Measurements from ENCODE around the gene PCBP3.
A peak's percentile ranks its signal among the peaks of the same experiment; 100 is the strongest.
"Not testable (repeated sequence)": the region's sequence is repeated elsewhere in the genome, so short reads cannot be mapped to it uniquely, and the experiment has no call there.

The PCBP3 gene

GRCh38 chr21:45874716-45875415 lies 231.3 kb downstream of the PCBP3 start:
- H3K4me1 Mint-ChIP-seq, result peaks cover 3% of the 10 kb centered on the region
- no peak for DNase-seq
- no peak overlapping the region for H3K27ac Mint-ChIP-seq
- H3K27me3 Mint-ChIP-seq, result peaks cover 34% of the 10 kb centered on the region
- peak overlapping the region in 1 of 2 donors; percentile 29 for H3K4me3 Mint-ChIP-seq
- peak; percentile 76 for ATAC-seq
- no peaks in the 10 kb centered on the region for H3K9me3 Mint-ChIP-seq

- peaks cover 8% of the 10 kb centered on the region for H3K4me1 Mint-ChIP-seq
- H3K27ac Mint-ChIP-seq, result no peak overlapping the region
- H3K27me3 Mint-ChIP-seq, result peaks cover 38% of the 10 kb centered on the region
- ATAC-seq (no peak), DNase-seq (no peak)
- no peaks in the 10 kb centered on the region for H3K9me3 Mint-ChIP-seq
- H3K4me3 Mint-ChIP-seq, result no peak overlapping the region
Measured at GRCh38 chr21:45875416-45875760, 231.9 kb downstream of the PCBP3 start.

DNA sequence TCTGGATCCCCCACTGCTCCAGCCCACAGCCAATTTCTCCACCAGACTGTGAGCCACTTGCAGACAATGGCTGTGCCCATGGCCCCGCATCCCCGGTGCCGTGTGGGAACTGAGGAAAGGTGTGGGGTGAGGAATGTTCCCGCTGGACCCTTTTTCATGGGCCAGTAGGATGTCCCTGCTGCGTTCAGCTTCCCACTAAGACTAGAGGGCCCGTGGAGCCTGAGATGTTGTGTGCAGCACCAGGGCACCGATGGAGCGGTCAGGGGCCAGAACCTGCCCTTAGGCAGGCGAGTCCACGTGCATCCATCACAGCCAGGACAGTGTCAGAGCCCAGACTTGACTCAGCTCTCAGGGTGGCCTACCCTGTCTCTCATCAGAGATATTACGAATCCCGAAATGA lies 232.4 kb downstream of the PCBP3 start:
- no peak overlapping the region for H3K4me3 Mint-ChIP-seq
- H3K27ac Mint-ChIP-seq, result no peak overlapping the region
- no peaks in the 10 kb centered on the region for H3K9me3 Mint-ChIP-seq
- H3K4me1 Mint-ChIP-seq, result peaks cover 13% of the 10 kb centered on the region
- DNase-seq (no peak), ATAC-seq (no peak)
- H3K27me3 Mint-ChIP-seq, result peaks cover 43% of the 10 kb centered on the region

DNA sequence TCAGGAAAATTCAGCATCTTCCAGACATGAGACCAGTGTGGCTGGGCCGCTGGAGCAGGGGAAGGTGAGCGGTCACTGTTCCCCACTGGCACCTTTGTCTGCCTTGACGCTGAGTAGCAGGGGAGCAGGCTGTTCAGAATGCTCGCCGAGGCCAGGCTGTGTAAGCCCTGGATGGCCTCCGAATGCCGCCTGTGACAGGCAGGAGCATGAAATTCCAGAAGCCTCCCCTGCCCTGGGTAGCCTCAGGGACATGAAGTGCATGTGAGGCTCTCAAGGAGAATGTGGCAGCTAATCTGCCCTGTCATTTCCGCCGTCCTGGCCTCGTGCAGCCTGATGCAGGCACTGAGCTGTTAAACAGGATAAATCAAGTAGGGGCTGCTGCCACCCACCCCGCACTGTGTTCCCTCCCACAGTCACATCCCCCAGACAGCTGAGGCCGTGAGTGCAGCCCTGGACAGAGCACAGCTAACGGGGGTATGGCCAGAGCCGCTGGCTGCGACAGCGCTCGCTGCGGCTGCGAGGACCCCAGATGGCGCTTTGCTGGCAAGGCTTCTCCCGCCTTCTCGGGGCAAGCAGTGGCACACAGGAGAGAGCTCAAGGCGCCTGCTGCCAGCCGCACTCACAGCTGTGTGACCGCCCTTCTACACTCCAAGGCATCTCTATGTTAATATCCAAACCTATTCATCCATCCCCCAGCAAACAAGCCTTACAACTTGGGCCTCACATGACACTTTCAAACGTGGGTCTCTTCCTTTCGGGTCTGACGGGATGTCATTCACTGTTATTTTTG lies 233.1 kb downstream of the PCBP3 start:
- H3K27me3 Mint-ChIP-seq, result peaks cover 49% of the 10 kb centered on the region
- no peaks in the 10 kb centered on the region for H3K9me3 Mint-ChIP-seq
- no peak overlapping the region for H3K27ac Mint-ChIP-seq
- DNase-seq (no peak), ATAC-seq (no peak)
- no peak overlapping the region for H3K4me3 Mint-ChIP-seq
- H3K4me1 Mint-ChIP-seq, result peaks cover 20% of the 10 kb centered on the region

- H3K9me3 Mint-ChIP-seq, result no peaks in the 10 kb centered on the region
- no peak overlapping the region for H3K4me3 Mint-ChIP-seq
- peaks cover 25% of the 10 kb centered on the region for H3K4me1 Mint-ChIP-seq
- DNase-seq, result no peak
- H3K27ac Mint-ChIP-seq, result no peak overlapping the region
- H3K27me3 Mint-ChIP-seq, result peaks cover 54% of the 10 kb centered on the region
- ATAC-seq, result no peak
Measured at GRCh38 chr21:45877171-45877438, 233.6 kb downstream of the PCBP3 start.

DNA sequence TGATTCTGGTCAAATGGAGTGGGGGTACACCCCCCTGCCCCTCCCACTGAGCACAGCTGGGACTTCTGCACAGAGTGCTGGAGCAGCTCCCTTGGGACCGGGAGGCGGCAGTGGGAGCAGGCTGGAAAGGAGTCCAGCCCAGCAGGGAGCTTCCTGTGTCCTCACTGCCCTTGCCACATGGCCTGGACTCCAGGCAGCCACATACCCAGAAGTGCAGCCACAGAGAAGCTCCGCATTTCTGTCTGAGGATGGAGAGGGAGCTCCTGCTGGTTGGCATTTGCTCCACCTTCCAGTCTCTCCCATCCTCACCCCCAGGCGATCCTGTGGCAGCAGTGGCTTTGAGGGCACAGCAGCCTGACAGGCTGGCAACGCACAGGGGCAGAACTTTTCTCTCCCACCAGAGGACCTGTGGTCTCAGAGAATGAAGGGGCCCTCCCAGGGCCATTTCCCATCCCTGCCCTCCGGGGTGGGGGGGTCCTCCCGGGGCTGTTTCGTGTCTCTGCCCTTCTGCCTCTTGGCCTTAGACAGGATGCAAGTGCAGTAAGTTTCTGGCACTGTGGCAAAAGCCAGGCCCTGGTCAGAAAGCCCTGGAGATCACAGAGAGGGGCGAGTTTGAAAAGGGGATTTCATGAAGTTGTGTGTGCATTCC lies 234.4 kb downstream of the PCBP3 start:
- H3K27ac Mint-ChIP-seq, result peak overlapping the region in 1 of 2 donors; percentile 43
- DNase-seq (no peak), ATAC-seq (no peak)
- no peak overlapping the region for H3K4me3 Mint-ChIP-seq
- H3K4me1 Mint-ChIP-seq, result peaks cover 28% of the 10 kb centered on the region
- H3K27me3 Mint-ChIP-seq, result peaks cover 60% of the 10 kb centered on the region
- H3K9me3 Mint-ChIP-seq, result no peaks in the 10 kb centered on the region

DNA sequence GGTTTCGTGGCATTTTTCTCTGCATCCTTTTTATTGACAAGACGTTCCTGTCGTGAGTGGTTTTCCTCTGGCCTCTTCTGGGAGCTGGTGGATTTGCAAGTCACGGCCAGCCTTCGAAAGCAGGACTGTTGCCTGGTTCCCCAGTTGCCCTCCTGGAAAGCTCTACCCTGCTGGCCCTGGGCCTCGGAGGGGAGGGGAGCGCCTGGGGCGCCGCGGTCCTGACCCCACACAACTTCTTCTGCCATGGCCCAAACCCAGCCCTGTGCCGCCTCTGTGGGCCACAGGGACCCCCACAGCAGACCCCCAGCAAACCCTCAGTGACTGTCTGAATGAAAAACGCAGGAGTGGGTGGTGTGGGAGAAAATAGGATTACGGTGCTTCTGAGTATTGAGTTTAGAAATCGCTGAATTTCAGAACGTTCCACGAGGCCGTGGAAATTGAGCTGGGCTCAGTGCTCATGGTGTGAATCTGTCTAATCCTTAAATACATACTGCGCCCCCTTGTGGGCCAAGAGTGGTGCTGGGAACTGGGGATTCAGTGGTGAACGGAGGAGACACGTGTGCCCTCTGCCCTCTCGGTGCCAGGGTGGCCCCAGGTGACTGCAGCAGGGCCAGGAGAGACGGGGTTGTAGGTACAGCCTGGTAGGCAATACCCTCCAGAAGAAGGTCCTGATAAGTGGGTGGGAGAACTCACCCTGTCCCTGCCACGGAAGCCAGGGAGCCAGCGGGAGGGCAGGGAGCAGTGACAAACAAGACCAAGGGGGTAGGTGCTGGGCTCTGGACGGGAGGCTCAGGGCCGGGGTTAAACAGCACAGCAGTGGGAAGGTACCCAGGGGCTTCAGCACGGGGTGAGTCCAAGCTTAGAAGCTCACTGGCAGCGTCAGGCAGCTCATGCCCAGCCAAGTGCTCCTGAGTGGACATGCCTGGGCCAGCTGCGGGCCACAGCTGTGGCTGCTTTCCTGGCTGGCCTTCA lies 236.9 kb downstream of the PCBP3 start:
- Mint-ChIP-seq H3K27ac (peak overlapping the region in 1 of 2 donors; percentile 89), H3K4me3 (no peak overlapping the region), H3K27me3 (peaks cover 57% of the 10 kb centered on the region)

DNA sequence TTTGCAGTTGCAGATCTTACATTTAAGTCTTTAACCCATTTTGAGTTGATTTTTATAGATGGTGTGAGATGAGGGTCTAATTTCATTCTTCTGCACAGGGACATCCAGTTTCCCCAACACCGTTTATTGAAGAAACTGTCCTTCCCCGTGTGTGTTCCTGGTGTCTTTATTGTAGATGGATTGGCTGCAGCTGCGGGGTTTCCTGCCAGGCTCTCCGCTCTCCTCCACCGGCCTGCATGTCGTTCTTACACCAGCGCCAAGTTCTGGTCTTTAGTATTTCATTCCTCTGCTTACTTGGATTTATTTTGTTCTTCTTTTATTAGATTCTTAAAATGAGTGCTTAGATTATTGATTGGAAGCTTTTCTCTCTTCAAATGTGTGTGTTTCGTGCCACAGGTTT lies 239.1 kb downstream of the PCBP3 start:
- Mint-ChIP-seq H3K4me3 (no peak overlapping the region), H3K27me3 (peaks cover 38% of the 10 kb centered on the region), H3K9me3 (no peaks in the 10 kb centered on the region), H3K27ac (no peak overlapping the region), H3K4me1 (peaks cover 67% of the 10 kb centered on the region)
- ATAC-seq, result no peak
- no peak for DNase-seq

More for the DNA sequence above, 236.9 kb downstream of the PCBP3 start:
- ATAC-seq (peak; percentile 96), DNase-seq (peak; percentile 68 to 77)
- H3K4me1 Mint-ChIP-seq, result peaks cover 44% of the 10 kb centered on the region
- H3K9me3 Mint-ChIP-seq, result no peaks in the 10 kb centered on the region

GRCh38 chr21:45883090-45883489 lies 239.6 kb downstream of the PCBP3 start:
- Mint-ChIP-seq H3K4me3 (no peak overlapping the region), H3K4me1 (peaks cover 72% of the 10 kb centered on the region), H3K27ac (no peak overlapping the region), H3K9me3 (no peaks in the 10 kb centered on the region), H3K27me3 (peaks cover 35% of the 10 kb centered on the region)
- no peak for ATAC-seq
- no peak for DNase-seq

DNA sequence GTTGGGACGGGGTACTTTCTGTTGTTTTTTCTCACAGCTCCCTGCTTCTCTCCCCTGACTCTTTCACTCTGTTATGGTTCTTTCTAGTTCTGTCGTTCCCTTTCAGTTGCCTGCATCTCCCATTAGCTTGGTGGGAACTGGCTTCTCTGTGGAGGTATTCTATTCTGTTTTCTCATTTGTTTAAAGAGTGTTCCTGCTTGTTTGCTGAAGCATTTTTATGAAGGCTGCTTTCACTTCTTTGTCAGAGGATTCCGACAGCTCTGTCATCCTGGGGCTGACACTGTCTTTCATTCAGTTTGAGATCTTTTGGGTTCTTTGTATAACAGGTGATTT lies 242.0 kb downstream of the PCBP3 start:
- peaks cover 82% of the 10 kb centered on the region for H3K4me1 Mint-ChIP-seq
- no peaks in the 10 kb centered on the region for H3K9me3 Mint-ChIP-seq
- peak overlapping the region; percentile 64 to 86 for H3K27ac Mint-ChIP-seq
- H3K27me3 Mint-ChIP-seq, result peaks cover 44% of the 10 kb centered on the region
- peak overlapping the region; percentile 43 to 77 for H3K4me3 Mint-ChIP-seq
- ATAC-seq, result no peak
- no peak for DNase-seq

- not testable (repeated sequence) for H3K9me3 Mint-ChIP-seq
- Mint-ChIP-seq H3K27ac (peak overlapping the region; percentile 64 to 86), H3K4me1 (peaks cover 82% of the 10 kb centered on the region), H3K4me3 (peak overlapping the region; percentile 56 to 77), H3K27me3 (peaks cover 45% of the 10 kb centered on the region)
- DNase-seq, result peak; percentile 55 to 88
- peak; percentile 80 for ATAC-seq
Measured at GRCh38 chr21:45885930-45886601, 242.5 kb downstream of the PCBP3 start.

DNA sequence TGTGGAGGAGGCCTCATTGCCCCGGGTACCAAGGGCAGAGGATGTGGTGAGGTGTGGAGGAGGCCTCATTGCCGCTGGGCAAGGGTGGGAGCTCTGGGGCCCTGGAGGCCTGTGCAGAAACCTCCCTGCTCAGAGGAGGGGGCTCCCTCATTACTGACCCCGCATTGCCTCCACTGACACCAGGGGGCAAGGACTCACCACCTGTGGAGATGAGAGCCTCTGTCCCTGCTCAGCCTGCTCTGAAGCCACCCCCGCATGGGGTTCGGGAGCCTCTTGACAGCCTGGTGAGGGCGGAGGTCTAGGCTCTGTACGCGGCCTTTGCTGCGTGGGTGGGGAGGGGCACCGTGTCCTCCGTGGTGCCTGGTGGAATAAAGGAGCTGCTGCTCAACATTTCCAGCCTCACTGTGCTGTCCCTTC lies 243.1 kb downstream of the PCBP3 start:
- peak overlapping the region in 1 of 2 donors; percentile 56 for H3K4me3 Mint-ChIP-seq
- no peak overlapping the region for H3K27ac Mint-ChIP-seq
- peaks cover 82% of the 10 kb centered on the region for H3K4me1 Mint-ChIP-seq
- H3K9me3 Mint-ChIP-seq, result no peaks in the 10 kb centered on the region
- DNase-seq (no peak), ATAC-seq (peak; percentile 71)
- H3K27me3 Mint-ChIP-seq, result peaks cover 41% of the 10 kb centered on the region

- Mint-ChIP-seq H3K4me1 (peaks cover 83% of the 10 kb centered on the region), H3K27me3 (peaks cover 40% of the 10 kb centered on the region), H3K4me3 (peak overlapping the region; percentile 33 to 48), H3K9me3 (no peaks in the 10 kb centered on the region), H3K27ac (peak overlapping the region in 1 of 2 donors; percentile 37)
- ATAC-seq (no peak), DNase-seq (no peak)
Measured at GRCh38 chr21:45887120-45887611, 243.6 kb downstream of the PCBP3 start.

- H3K27me3 Mint-ChIP-seq, result peaks cover 37% of the 10 kb centered on the region
- no peak for DNase-seq
- no peaks in the 10 kb centered on the region for H3K9me3 Mint-ChIP-seq
- H3K27ac Mint-ChIP-seq, result no peak overlapping the region
- peaks cover 87% of the 10 kb centered on the region for H3K4me1 Mint-ChIP-seq
- no peak for ATAC-seq
- no peak overlapping the region for H3K4me3 Mint-ChIP-seq
Measured at GRCh38 chr21:45887788-45888187, 244.3 kb downstream of the PCBP3 start.

Measured in stimulated activated naive CD8-positive, alpha-beta T cell treated with anti-CD3 and anti-CD28 coated beads, Interleukin-15, amount 100 ng/mL, for 72 hours (primary cell).